Neutrophil (primary cell): ENCODE measurements around the gene ZC3H11A.
"Not testable (repeated sequence)": the region's sequence is repeated elsewhere in the genome, so short reads cannot be mapped to it uniquely, and the experiment has no call there.

Experiments
- H3K27ac ChIP-seq: fragments of 200-600 bp; sonication (generic); 2 replicates; pipeline ENCODE4 v1.5.1; 2016; ENCODE audit warnings: mild to moderate bottlenecking, moderate library complexity
- H3K27me3 ChIP-seq: fragments of 200-600 bp; sonication (generic); 2 replicates; pipeline ENCODE4 v1.6.0; 2016; ENCODE audit warnings: mild to moderate bottlenecking
- H3K36me3 ChIP-seq: fragments of 200-600 bp; sonication (generic); 2 replicates; pipeline ENCODE4 v1.5.1; 2017
- H3K4me1 ChIP-seq, 2 experiments: fragments of 200-600 bp in 1 of 2; sonication (generic) in 1 of 2; 1 replicate in 1 of 2; 2 replicates in 1 of 2; pipeline versions ENCODE4 v1.5.1 to v1.6.1; 2013 to 2016; ENCODE audit warnings: low read depth in 1 of 2, low read length in 1 of 2, mild to moderate bottlenecking in 1 of 2, moderate library complexity in 1 of 2; ENCODE audit not compliant: control insufficient read depth in 1 of 2, insufficient read depth in 1 of 2
- H3K4me3 ChIP-seq, 2 experiments: fragments of 200-600 bp in 1 of 2; sonication (generic) in 1 of 2; 1 replicate in 1 of 2; 2 replicates in 1 of 2; pipeline ENCODE4 v1.5.1; 2013 to 2016; ENCODE audit warnings: low read depth in 1 of 2, low read length in 1 of 2, mild to moderate bottlenecking in 1 of 2, moderate library complexity in 1 of 2
- H3K9me3 ChIP-seq: fragments of 200-600 bp; sonication (generic); 2 replicates; pipeline ENCODE4 v1.5.1; 2016
- TF ChIP-seq, protein P1 (sequence below): fragments of 200-600 bp; sonication (generic); IDR thresholded peaks from 2 replicates; pipeline ENCODE4 v1.5.1; 2016; ENCODE audit warnings: antibody characterized with exemption

ZC3H11A gene

GRCh38 chr1:203795441-203796235, at the start of gene ZC3H11A, which contains the start of gene ZBED6:
TSS of gene ZC3H11A (plus strand) at chr1:203795623. CDS start at chr1:203817071, 21,448 bp downstream.
TSS of gene ZBED6 (plus strand) at chr1:203795623. CDS start at chr1:203797523, 1,900 bp downstream.
- peak within 1 kb of the TSS; percentile 83 to 90 for H3K4me3 ChIP-seq
- H3K9me3 ChIP-seq, result no peaks in the 10 kb centered on the region
- peak within 1 kb of the TSS; percentile 90 for H3K27ac ChIP-seq
- H3K4me1 ChIP-seq, result peaks cover 18 to 21% of the 10 kb centered on the region in 2 experiments
- no peaks in the 10 kb centered on the region for H3K27me3 ChIP-seq
- TF ChIP-seq, protein P1, sequence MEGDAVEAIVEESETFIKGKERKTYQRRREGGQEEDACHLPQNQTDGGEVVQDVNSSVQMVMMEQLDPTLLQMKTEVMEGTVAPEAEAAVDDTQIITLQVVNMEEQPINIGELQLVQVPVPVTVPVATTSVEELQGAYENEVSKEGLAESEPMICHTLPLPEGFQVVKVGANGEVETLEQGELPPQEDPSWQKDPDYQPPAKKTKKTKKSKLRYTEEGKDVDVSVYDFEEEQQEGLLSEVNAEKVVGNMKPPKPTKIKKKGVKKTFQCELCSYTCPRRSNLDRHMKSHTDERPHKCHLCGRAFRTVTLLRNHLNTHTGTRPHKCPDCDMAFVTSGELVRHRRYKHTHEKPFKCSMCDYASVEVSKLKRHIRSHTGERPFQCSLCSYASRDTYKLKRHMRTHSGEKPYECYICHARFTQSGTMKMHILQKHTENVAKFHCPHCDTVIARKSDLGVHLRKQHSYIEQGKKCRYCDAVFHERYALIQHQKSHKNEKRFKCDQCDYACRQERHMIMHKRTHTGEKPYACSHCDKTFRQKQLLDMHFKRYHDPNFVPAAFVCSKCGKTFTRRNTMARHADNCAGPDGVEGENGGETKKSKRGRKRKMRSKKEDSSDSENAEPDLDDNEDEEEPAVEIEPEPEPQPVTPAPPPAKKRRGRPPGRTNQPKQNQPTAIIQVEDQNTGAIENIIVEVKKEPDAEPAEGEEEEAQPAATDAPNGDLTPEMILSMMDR, result peak; percentile 25
- peaks cover 18% of the 10 kb centered on the region for H3K36me3 ChIP-seq

DNA sequence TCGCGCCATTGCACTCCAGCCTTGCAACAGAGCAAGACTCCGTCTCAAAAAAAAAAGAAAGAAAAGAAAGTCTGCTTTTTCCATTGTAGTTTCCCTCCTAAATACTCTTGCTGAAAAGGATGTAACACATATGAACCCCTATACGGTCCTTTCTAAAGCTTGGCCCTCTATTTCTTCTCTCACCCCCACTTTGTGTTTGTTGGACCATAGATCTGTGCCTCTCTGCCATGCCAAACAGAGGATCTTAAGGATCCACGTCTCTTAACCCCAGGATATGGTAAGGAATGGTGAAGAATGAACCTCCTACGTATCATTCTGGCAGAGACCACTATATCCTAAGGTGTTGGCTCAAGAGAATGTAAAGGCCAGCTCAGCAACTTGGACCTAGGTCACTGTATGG, 49.1 kb upstream of the ZC3H11A start:
- no peak overlapping the region for H3K4me3 ChIP-seq
- no peak overlapping the region for H3K27ac ChIP-seq
- no peaks in the 10 kb centered on the region for H3K9me3 ChIP-seq
- H3K4me1 ChIP-seq, result peaks cover 11 to 12% of the 10 kb centered on the region in 2 experiments
- TF ChIP-seq, protein P1, result no peak
- no peaks in the 10 kb centered on the region for H3K27me3 ChIP-seq
- H3K36me3 ChIP-seq, result peaks cover 3% of the 10 kb centered on the region

- H3K9me3 ChIP-seq, result no peaks in the 10 kb centered on the region
- H3K27me3 ChIP-seq, result no peaks in the 10 kb centered on the region
- H3K27ac ChIP-seq, result no peak overlapping the region
- TF ChIP-seq, protein P1, result no peak
- H3K4me3 ChIP-seq, result no peak overlapping the region
- H3K4me1 ChIP-seq, result no peaks in the 10 kb centered on the region
- no peaks in the 10 kb centered on the region for H3K36me3 ChIP-seq
Observed at GRCh38 chr1:203751051-203751450, 44.4 kb upstream of the ZC3H11A start.

DNA sequence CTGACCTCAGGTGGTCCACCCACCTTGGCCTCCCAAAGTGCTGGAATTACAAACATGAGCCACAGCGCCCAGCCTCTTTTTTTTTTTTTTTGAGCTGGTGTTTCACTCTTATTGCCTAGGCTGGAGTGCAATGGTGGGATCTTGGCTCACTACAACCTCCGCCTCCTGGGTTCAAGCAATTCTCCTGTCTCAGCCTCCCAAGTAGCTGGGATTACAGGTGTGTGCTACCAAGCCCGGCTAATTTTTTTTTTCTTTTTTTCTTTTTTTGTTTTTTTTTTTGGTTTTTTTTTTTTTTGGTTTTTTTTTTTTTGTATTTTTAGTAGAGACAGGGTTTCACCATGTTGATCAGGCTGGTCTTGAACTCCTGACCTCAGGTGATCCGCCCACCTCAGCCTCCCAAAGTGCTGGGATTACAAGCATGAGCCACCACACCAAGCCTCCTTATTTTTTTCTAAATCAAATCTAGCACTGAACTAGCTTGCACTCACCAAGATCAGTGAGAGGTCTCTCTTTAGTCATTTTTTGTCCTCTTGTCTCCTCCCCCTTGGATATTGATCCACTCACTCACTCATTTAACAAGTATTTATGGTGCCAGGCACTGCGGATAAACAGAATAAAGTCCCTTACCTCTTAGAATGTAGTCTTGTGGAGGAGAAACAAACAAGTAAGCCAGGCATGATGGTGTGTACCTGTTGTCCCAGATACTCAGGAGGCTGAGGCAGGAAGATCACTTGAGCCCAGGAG, 43.6 kb upstream of the ZC3H11A start:
- H3K4me1 ChIP-seq, H3K4me3 ChIP-seq, H3K27me3 ChIP-seq, H3K9me3 ChIP-seq, H3K36me3 ChIP-seq, H3K27ac ChIP-seq: not testable (repeated sequence)

DNA sequence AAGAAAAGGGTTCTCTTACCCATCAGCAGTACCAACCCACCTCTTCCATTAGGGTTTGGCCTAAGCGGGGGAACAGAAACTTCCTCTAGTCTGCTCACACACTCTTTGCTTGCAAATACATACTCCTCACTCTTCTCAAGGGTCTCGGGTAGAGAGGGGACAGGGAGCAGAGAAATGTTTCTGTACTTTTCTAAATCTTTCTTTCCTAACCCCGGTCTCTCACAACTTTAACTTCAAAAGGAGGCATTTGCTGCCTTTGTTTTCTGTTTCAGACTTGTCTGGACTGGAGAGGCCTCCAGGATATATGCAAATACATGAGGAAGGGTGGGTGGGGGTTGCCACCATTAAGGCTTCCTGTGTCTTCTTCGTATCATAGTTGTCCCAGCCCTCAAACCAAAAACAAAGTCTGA, 41.0 kb upstream of the ZC3H11A start:
- H3K27me3 ChIP-seq, result no peaks in the 10 kb centered on the region
- no peaks in the 10 kb centered on the region for H3K4me1 ChIP-seq
- H3K4me3 ChIP-seq, result no peak overlapping the region
- H3K27ac ChIP-seq, result no peak overlapping the region
- TF ChIP-seq, protein P1, result no peak
- H3K9me3 ChIP-seq, result no peaks in the 10 kb centered on the region
- no peaks in the 10 kb centered on the region for H3K36me3 ChIP-seq

- Histone ChIP-seq H3K9me3 (no peaks in the 10 kb centered on the region), H3K27me3 (no peaks in the 10 kb centered on the region), H3K27ac (no peak overlapping the region)
Observed at GRCh38 chr1:203756036-203756435, 39.4 kb upstream of the ZC3H11A start.

DNA sequence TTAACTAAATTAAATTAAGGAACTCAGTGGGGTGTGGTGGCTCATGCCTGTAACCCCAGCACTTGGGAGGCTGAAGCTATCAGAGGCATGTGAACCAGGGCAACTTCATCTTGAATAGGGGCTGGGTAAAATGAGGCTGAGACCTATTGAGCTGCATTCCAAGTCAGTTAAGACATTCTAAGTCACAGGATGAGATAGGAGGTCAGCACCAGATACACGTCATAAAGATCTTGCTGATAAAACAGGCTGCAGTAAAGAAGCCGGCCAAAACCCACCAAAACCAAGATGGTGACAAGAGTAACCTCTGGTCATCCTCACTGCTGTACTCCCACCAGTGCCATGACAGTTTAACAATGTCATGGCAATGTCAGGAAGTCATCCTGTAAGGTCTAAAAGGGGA, 36.7 kb upstream of the ZC3H11A start:
- H3K27me3 ChIP-seq, H3K4me3 ChIP-seq, H3K9me3 ChIP-seq, H3K27ac ChIP-seq, H3K4me1 ChIP-seq, H3K36me3 ChIP-seq: not testable (repeated sequence)

More at GRCh38 chr1:203756036-203756435, 39.4 kb upstream of the ZC3H11A start:
- Histone ChIP-seq H3K36me3 (no peaks in the 10 kb centered on the region), H3K4me1 (no peaks in the 10 kb centered on the region), H3K4me3 (no peak overlapping the region)
- TF ChIP-seq, protein P1, result no peak
